CD4-positive, alpha-beta T cell treated with Interleukin-4 for 1 hour (primary cell): ENCODE results near the gene ADAM12.
"Not testable (repeated sequence)": the region's sequence is repeated elsewhere in the genome, so short reads cannot be mapped to it uniquely, and the experiment has no call there.

ENCODE experiments used
- DNase-seq, 2 donors: peaks; one replicate each; pipeline ENCODE4 v3.0.0-alpha.2; 2020 to 2022

Gene ADAM12

DNA sequence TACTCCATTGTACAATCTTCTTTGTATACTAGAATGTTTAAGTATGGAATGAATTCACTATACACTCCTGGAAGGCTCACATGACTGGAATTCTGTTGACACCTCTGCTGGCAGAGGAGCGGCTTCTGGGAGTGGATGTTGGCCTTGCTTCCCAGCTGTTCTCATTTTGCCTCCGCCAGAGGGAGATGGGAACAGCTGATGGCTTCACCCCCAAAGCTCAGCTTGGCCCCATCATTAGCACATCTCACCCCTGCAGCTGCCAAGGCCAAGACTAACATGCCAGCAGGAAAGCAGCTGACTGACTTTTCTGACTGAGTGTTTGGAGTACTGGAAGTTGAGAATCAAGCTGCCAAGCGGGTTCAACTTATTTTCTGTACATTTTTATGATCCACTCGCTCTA lies 15.1 kb downstream of the ADAM12 start:
- no peak for DNase-seq

DNA sequence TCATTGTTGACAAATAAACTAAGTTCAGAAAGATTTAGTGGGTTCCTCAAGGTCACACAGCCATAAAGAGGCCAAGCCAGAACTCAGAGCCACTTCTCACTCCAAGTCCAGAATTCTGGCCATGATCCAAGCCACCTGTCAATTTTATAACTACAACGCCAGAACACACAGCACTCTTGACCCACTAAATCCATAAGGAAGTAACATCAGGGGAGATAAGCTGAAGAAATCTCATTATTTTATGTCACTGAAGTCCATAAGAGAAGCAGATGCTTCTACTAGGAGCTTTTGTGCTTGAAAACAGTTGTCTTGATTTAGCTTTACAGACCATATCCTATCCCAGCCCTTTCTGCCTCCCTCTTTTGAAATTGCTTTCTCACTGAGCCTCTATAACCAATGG lies 15.9 kb downstream of the ADAM12 start:
- DNase-seq, result no peak

GRCh38 chr10:126369125-126369710 lies 19.1 kb downstream of the ADAM12 start:
- DNase-seq, result no peak

- DNase-seq, result no peak
These were observed 31.1 kb downstream of the ADAM12 start for GRCh38 chr10:126357169-126357568.

DNA sequence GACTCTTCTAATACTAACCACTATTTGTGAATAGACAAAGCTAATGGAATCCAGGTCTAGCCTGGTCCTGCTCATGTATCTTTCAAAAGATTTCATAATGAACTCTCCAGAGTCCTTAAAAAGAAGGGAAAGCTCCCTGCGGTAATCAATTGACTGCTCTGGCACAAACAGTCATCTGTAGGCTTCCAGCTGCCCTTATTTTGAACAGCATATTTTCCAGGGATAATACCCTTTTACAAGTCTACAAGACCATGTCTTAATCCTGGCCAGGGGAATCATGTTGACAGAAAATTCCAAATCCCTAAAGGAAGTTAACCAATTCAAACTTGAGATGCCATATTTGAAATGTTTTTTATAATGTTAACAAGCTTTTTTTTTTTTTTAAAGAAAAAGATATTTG lies 34.6 kb downstream of the ADAM12 start:
- DNase-seq, result no peak

- DNase-seq, result no peak
These were observed 35.8 kb downstream of the ADAM12 start for GRCh38 chr10:126352453-126352852.

- DNase-seq, result no peak
These were observed 37.3 kb downstream of the ADAM12 start for GRCh38 chr10:126351021-126351420.

GRCh38 chr10:126350216-126350992 lies 37.9 kb downstream of the ADAM12 start:
- DNase-seq, result no peak

DNA sequence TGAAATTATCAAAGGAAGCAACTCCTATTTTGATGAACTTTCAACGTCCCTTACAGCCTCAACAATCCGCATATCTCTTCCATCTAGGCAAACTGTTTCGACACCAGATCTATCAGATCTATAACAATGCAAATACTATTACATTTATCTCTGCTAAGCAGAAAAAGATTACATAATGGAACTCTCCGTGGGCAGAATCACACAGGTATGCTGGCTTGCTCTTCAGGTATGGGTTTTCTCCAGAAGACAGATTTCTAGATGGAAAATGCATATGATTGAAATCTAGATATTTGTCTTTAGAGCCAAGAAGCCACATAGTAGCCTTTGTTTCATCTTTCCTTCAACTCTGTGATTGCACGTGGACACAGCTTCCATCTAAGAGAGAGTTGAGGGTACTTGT lies 38.6 kb downstream of the ADAM12 start:
- DNase-seq, result no peak

DNA sequence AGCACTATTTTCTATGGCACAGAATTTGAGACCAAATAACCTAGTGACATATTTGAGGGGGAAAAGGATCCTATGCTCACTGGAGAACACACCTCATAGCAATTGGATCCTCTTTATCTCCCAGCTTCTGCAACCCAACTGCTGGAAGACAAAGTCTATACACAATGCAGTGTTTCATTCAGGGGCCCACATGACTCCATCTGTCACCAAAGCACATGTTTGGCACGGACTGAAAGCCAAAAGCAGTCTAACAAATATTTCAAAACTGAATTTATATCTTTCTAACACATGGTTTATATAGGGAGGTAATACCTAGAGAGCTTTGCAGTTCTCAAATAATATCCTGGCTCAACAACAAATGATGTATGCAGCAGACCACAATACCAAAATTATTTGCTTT lies 39.2 kb downstream of the ADAM12 start:
- no peak for DNase-seq

DNA sequence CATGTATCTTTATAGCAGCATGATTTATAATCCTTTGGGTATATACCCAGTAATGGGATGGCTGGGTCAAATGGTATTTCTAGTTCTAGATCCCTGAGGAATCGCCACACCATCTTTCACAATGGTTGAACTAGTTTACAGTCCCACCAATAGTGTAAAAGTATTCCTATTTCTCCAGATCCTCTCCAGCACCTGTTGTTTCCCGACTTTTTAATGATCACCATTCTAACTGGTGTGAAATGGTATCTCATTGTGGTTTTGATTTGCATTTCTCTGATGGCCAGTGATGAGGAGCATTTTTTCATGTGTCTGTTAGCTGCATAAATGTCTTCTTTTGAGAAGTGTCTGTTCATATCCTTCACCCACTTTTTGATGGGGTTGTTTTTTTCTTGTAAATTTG lies 44.8 kb downstream of the ADAM12 start:
- DNase-seq, result not testable (repeated sequence)

- DNase-seq, result no peak
These were observed 45.6 kb downstream of the ADAM12 start for GRCh38 chr10:126342680-126343079.

GRCh38 chr10:126341491-126341890 lies 46.8 kb downstream of the ADAM12 start:
- DNase-seq, result no peak

GRCh38 chr10:126337251-126337810 lies 50.9 kb downstream of the ADAM12 start:
- no peak for DNase-seq

- DNase-seq, result no peak
These were observed 51.5 kb downstream of the ADAM12 start for GRCh38 chr10:126336801-126337200.

DNA sequence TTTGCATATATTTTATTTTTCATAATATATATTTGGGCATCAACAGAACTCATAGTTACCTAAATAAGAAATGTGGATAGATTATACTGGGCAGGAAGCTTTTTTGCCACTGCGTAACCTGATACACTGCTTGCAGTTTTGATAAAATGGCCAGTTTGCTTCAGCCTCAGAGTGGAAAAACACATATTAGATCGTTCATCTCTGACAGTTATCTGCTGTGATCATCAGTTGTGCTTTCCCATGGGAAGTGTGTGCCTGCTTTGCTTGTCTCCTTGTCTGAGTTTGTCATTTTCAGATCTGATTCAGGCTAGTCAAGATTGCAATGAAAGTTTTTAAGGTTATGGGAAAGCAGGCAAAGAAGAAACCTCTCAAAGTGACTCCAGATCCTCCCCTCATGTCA lies 54.0 kb downstream of the ADAM12 start:
- DNase-seq, result no peak

DNA sequence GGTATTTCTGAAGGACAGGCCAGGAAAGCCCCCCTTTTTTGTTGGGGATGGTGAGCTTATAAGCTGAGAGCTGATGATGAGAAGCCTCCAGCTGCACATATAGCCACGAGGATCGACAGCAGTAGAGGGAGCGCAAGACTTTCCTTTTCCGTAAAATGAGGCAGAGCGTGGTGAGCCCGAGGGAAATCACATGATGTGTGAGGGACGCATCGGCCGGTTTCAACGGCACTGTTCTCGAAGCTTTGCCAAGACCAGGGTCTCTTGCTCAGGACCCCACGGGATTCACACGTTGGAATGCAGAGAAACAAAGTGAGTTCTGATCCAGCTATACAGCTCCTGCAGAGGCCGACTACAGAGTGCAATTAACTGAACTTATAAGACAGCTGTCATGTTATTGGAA lies 55.7 kb downstream of the ADAM12 start:
- DNase-seq, result no peak

- no peak for DNase-seq
These were observed 57.2 kb downstream of the ADAM12 start for GRCh38 chr10:126331101-126331500.

- DNase-seq, result no peak
These were observed 63.5 kb downstream of the ADAM12 start for GRCh38 chr10:126324826-126325225.

DNA sequence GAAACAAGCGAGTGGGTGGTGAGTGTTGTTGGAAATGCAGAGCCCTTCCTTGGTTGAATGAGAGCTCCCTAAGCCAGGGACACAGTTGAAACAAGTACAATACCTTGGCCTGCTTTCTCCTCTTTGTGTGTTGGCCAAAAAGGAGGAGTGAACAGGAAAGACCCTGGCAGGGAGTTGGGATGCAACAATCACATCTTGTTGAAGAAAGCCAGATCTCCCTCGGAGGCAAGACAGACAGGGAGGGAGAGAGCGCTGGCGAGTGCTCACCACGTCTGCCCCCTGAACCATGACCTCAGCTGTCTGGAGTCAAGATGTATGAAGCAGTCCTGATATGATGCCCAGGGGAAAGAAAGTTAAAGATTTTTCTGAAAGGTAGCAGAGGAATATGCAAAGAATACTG lies 66.8 kb downstream of the ADAM12 start:
- DNase-seq, result no peak

DNA sequence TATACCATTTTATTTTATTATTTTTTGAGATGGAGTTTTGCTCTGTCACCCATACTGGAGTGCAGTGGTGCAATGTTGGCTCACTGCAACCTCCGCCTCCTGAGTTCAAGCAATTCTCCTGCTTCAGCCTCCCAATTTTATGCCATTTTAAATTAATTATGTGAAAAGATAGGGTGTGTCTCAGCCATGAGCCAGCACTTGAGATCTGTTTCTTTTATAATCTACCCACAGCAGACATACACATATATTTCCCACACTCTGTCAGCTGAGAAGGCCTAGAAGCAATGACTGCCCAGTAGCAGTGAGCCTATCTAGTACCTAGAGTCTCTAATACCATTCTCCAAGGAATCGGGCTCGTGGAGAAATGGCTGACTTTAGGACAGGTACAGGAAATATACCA lies 70.5 kb downstream of the ADAM12 start:
- no peak for DNase-seq

DNA sequence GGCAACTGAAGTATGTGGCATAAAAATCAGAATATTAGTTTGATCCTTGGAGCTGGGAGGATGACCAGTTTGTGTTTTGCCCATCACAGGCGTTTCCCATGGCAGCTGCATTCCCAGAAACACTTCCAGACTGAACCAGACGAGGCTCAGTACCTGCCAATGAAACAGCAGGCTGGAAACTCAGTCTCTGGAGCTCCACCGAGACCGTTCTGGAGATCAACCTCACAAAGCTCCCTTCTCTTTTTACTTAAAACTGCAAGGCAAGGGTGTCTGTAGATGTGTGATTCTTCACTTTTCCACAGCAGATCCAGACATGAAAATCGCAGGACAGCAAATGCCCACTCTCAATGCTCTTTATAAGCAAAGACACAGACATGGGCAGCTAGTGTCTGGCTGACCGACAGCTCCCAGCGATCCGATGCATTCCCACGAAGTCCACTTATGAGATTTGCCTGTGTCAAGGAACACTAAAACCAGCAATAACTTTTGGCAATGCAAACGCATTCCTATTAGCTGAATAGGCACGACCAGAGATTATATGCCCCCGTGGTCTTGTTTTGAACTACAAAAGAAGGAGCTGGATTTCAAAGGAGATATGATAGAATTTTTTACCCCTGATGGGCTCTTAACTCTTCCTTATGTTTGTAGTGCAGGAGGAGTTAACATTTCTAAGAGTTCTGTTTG lies 72.6 kb downstream of the ADAM12 start:
- DNase-seq, result no peak

DNA sequence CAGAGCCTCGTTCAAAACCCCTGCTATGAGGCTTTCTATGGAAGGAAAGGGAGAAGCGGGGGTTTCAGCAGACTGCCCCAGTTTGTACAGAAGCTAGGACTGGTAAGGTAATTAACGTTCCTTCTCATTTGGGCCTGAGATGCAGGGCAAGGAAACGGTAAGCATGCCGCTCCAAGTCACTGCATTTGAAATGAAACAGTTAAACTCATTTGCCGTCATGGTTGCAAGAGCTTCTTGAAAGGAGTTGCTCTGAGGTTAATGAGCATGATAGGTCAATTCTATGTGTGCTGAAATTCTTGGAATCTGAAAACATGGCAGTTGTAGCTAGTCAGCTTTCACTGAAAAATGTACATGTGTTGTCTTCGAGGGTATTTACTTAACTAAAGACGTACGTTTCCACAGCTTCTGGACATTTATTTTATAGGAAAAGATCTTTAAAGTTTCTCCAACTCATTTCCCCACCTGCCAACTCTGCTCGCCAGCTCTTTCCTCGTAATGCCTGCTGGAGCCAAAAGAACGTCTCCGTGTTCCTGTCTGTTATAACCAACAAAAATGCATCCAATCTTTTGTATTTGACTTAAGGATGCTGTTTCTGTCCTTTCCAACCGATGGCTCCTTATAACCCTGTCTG lies 73.3 kb downstream of the ADAM12 start:
- DNase-seq, result no peak
